ENCODE data around the gene KIAA1614.

The KIAA1614 gene

DNA sequence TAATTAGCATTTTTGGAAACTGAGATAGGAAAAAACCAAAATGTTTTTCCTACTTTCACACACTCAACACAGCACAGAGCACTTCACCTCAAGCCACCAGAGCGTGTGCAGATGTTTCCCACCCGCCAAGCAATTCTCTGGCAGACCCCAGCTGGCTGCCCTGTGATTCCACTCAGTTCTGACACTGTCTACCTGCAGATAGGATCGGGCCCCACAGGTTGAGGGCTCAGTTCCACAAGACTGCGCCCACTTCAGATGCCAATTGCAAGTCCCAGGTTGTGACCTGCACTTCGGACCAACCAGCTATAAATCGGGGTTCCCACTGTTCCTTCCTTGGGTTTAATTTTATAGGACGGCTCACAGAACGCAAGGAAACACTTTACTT, 9.9 kb downstream of the KIAA1614 start:
- no peaks in the 10 kb centered on the region for H3K9me3 Mint-ChIP-seq
- H3K27ac Mint-ChIP-seq (ENCODE audit: low read depth) = no peak overlapping the region
- H3K4me3 Mint-ChIP-seq = no peak overlapping the region
- peaks cover 14% of the 10 kb centered on the region for H3K27me3 Mint-ChIP-seq
- no peak for DNase-seq (ENCODE audit: low spot score in 2 of 2)
- peaks cover 3% of the 10 kb centered on the region for H3K36me3 Mint-ChIP-seq (ENCODE audit: insufficient read depth)
- no peaks in the 10 kb centered on the region for H3K4me1 Mint-ChIP-seq
- no peak for ATAC-seq (replicated peaks; ENCODE audit: extremely low read depth, poor library complexity, severe bottlenecking)

- H3K9me3 Mint-ChIP-seq = no peaks in the 10 kb centered on the region
- no peak overlapping the region for H3K27ac Mint-ChIP-seq (ENCODE audit: low read depth)
- no peak overlapping the region for H3K4me3 Mint-ChIP-seq
- H3K4me1 Mint-ChIP-seq = no peaks in the 10 kb centered on the region
- peaks cover 14% of the 10 kb centered on the region for H3K27me3 Mint-ChIP-seq
- no peak for ATAC-seq (replicated peaks; ENCODE audit: extremely low read depth, poor library complexity, severe bottlenecking)
- peaks cover 3% of the 10 kb centered on the region for H3K36me3 Mint-ChIP-seq (ENCODE audit: insufficient read depth)
- no peak for DNase-seq (ENCODE audit: low spot score in 2 of 2)
Measured at GRCh38 chr1:180923021-180923841, 10.5 kb downstream of the KIAA1614 start.

- no peaks in the 10 kb centered on the region for H3K4me1 Mint-ChIP-seq
- H3K27me3 Mint-ChIP-seq = peaks cover 14% of the 10 kb centered on the region
- no peak overlapping the region for H3K27ac Mint-ChIP-seq (ENCODE audit: low read depth)
- DNase-seq (ENCODE audit: low spot score in 2 of 2) = no peak
- H3K36me3 Mint-ChIP-seq (ENCODE audit: insufficient read depth) = peaks cover 3% of the 10 kb centered on the region
- no peak overlapping the region for H3K4me3 Mint-ChIP-seq
- ATAC-seq (replicated peaks; ENCODE audit: extremely low read depth, poor library complexity, severe bottlenecking) = no peak
- no peaks in the 10 kb centered on the region for H3K9me3 Mint-ChIP-seq
Measured at GRCh38 chr1:180923887-180924286, 11.2 kb downstream of the KIAA1614 start.

DNA sequence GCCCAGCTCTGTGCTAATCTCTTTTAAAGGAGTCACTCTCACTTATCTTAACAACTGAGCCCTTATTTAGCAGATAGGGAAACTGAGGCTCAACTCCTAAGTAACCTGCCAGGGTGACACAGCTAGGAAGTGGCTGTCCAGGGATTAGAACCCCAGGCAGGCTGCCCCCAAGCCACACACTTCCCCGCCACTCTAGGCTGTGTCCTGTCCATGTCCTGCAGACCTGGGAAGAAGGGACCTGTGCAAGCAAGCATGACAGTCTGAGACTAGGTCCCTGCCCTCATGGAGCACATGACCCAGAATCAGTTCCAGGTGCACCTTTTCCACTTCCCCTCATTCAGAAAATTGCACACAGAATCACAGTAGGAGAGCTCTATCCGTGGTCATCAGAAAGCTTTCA, 12.2 kb downstream of the KIAA1614 start:
- DNase-seq (ENCODE audit: low spot score in 2 of 2) = no peak
- H3K27me3 Mint-ChIP-seq = peaks cover 14% of the 10 kb centered on the region
- no peaks in the 10 kb centered on the region for H3K9me3 Mint-ChIP-seq
- H3K36me3 Mint-ChIP-seq (ENCODE audit: insufficient read depth) = peaks cover 3% of the 10 kb centered on the region
- H3K27ac Mint-ChIP-seq (ENCODE audit: low read depth) = no peak overlapping the region
- H3K4me1 Mint-ChIP-seq = no peaks in the 10 kb centered on the region
- no peak overlapping the region for H3K4me3 Mint-ChIP-seq
- ATAC-seq (replicated peaks; ENCODE audit: extremely low read depth, poor library complexity, severe bottlenecking) = no peak

- Mint-ChIP-seq H3K27me3 (peaks cover 14% of the 10 kb centered on the region), H3K36me3 (ENCODE audit: insufficient read depth) (peaks cover 3% of the 10 kb centered on the region), H3K9me3 (no peaks in the 10 kb centered on the region), H3K4me1 (no peaks in the 10 kb centered on the region), H3K27ac (ENCODE audit: low read depth) (no peak overlapping the region), H3K4me3 (no peak overlapping the region)
- no peak for DNase-seq (ENCODE audit: low spot score in 2 of 2)
- no peak for ATAC-seq (replicated peaks; ENCODE audit: extremely low read depth, poor library complexity, severe bottlenecking)
Measured at GRCh38 chr1:180925471-180926051, 12.9 kb downstream of the KIAA1614 start.

DNA sequence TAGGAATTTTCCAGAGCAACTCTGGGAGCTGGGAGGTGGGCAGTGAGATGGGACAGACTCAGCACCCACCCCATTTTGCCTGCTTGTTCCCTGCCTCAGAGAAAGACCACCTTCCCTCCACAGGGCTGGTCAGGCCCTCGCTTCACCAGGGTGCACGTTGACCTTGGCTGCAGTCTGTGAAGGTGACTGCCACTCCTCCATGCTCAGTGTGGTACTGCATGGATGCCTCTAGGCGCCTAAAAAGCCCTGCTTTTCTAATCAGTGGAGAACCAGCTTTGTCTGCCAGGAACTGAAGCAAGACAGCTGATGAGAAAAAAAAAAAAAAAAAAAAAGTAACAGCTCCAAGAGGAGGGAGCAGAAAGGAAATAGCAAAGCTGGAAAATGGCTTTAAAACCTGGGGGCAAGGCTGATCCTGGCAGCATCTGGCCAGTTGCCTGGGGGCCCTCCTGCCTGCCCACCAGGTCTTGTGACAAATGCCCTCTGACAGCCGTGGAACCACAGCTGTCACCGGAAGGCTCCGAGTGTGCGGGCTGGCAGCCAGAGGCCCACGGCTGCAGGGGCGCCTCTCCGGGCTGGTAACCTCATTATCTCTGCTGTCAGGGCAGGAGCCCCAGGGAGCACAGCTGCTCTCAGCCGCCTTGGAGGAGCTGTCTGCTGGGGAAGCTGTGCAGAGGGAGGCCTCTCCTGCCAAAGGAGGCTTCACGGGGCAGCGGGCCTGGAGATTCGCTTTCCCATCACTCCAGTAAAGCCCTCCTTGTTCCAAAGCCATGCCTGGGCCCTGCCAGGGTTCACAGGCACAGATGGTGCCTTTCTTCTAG, 13.7 kb downstream of the KIAA1614 start:
- H3K4me3 Mint-ChIP-seq = no peak overlapping the region
- DNase-seq (ENCODE audit: low spot score in 2 of 2) (no peak), ATAC-seq (replicated peaks; ENCODE audit: extremely low read depth, poor library complexity, severe bottlenecking) (no peak)
- peaks cover 14% of the 10 kb centered on the region for H3K27me3 Mint-ChIP-seq
- no peaks in the 10 kb centered on the region for H3K9me3 Mint-ChIP-seq
- no peaks in the 10 kb centered on the region for H3K4me1 Mint-ChIP-seq
- no peak overlapping the region for H3K27ac Mint-ChIP-seq (ENCODE audit: low read depth)
- peaks cover 3% of the 10 kb centered on the region for H3K36me3 Mint-ChIP-seq (ENCODE audit: insufficient read depth)

GRCh38 chr1:180927348-180927747, 14.7 kb downstream of the KIAA1614 start:
- H3K27ac Mint-ChIP-seq (ENCODE audit: low read depth) = no peak overlapping the region
- peaks cover 14% of the 10 kb centered on the region for H3K27me3 Mint-ChIP-seq
- H3K4me1 Mint-ChIP-seq = no peaks in the 10 kb centered on the region
- H3K36me3 Mint-ChIP-seq (ENCODE audit: insufficient read depth) = no peaks in the 10 kb centered on the region
- DNase-seq (ENCODE audit: low spot score in 2 of 2) (no peak), ATAC-seq (replicated peaks; ENCODE audit: extremely low read depth, poor library complexity, severe bottlenecking) (no peak)
- no peak overlapping the region for H3K4me3 Mint-ChIP-seq
- no peaks in the 10 kb centered on the region for H3K9me3 Mint-ChIP-seq

- DNase-seq (ENCODE audit: low spot score in 2 of 2) (no peak), ATAC-seq (replicated peaks; ENCODE audit: extremely low read depth, poor library complexity, severe bottlenecking) (no peak)
- Mint-ChIP-seq H3K9me3 (no peaks in the 10 kb centered on the region), H3K36me3 (ENCODE audit: insufficient read depth) (no peaks in the 10 kb centered on the region), H3K27ac (ENCODE audit: low read depth) (no peak overlapping the region), H3K4me3 (no peak overlapping the region), H3K4me1 (no peaks in the 10 kb centered on the region), H3K27me3 (peaks cover 14% of the 10 kb centered on the region)
Measured at GRCh38 chr1:180927841-180928240, 15.1 kb downstream of the KIAA1614 start.

- no peaks in the 10 kb centered on the region for H3K36me3 Mint-ChIP-seq (ENCODE audit: insufficient read depth)
- DNase-seq (ENCODE audit: low spot score in 2 of 2) (no peak), ATAC-seq (replicated peaks; ENCODE audit: extremely low read depth, poor library complexity, severe bottlenecking) (no peak)
- H3K27ac Mint-ChIP-seq (ENCODE audit: low read depth) = no peak overlapping the region
- H3K27me3 Mint-ChIP-seq = peaks cover 8% of the 10 kb centered on the region
- H3K4me1 Mint-ChIP-seq = no peaks in the 10 kb centered on the region
- H3K9me3 Mint-ChIP-seq = no peaks in the 10 kb centered on the region
- no peak overlapping the region for H3K4me3 Mint-ChIP-seq
Measured at GRCh38 chr1:180928331-180929230, 15.9 kb downstream of the KIAA1614 start.

DNA sequence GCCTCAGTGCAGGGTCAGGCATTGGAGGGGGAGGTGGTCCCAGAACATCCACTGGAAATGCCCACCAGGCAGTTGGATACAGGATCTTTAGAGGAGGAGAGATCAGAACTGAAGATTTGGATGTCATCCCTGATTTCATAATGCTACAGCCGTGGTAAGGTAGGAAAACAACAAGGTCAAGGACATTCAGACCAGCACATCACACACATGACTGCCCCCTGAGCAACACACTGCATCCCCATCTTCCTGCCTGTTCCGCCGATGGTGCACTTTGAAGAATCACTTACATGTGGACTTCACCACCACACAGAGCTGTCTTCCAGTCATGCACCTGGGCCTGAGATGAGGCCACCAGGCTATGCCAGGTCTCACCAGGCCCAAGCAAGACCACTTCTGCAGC, 16.7 kb downstream of the KIAA1614 start:
- H3K27ac Mint-ChIP-seq (ENCODE audit: low read depth) = no peak overlapping the region
- ATAC-seq (replicated peaks; ENCODE audit: extremely low read depth, poor library complexity, severe bottlenecking) (no peak), DNase-seq (ENCODE audit: low spot score in 2 of 2) (no peak)
- no peak overlapping the region for H3K4me3 Mint-ChIP-seq
- H3K27me3 Mint-ChIP-seq = no peaks in the 10 kb centered on the region
- H3K4me1 Mint-ChIP-seq = no peaks in the 10 kb centered on the region
- H3K36me3 Mint-ChIP-seq (ENCODE audit: insufficient read depth) = no peaks in the 10 kb centered on the region
- no peaks in the 10 kb centered on the region for H3K9me3 Mint-ChIP-seq

DNA sequence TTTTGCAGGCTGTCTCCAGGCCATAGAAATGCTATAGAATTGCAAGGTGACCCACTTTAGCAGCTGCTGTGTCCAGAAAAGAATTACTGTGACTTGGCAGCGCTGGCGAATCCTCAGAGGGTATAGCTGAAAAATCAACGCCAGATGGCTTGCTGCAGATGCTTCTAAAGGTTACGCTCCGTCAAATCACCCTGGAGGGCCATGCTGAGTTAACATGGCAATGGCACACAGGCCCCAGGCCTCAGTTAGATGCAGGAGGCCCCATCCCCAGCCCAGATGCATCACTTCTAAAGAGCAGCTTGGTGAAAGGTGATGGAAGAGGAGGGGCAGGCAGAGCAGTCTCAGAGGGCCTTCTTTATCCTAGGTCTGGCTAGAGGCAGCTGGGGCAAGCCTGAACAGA, 18.0 kb downstream of the KIAA1614 start:
- DNase-seq (ENCODE audit: low spot score in 2 of 2) = no peak
- Mint-ChIP-seq H3K4me3 (no peak overlapping the region), H3K9me3 (no peaks in the 10 kb centered on the region), H3K36me3 (ENCODE audit: insufficient read depth) (no peaks in the 10 kb centered on the region), H3K27ac (ENCODE audit: low read depth) (no peak overlapping the region), H3K27me3 (no peaks in the 10 kb centered on the region), H3K4me1 (no peaks in the 10 kb centered on the region)
- ATAC-seq (replicated peaks; ENCODE audit: extremely low read depth, poor library complexity, severe bottlenecking) = no peak

- Mint-ChIP-seq H3K4me3 (no peak overlapping the region), H3K27me3 (no peaks in the 10 kb centered on the region), H3K36me3 (ENCODE audit: insufficient read depth) (no peaks in the 10 kb centered on the region), H3K9me3 (no peaks in the 10 kb centered on the region), H3K27ac (ENCODE audit: low read depth) (no peak overlapping the region), H3K4me1 (no peaks in the 10 kb centered on the region)
- DNase-seq (ENCODE audit: low spot score in 2 of 2) (no peak), ATAC-seq (replicated peaks; ENCODE audit: extremely low read depth, poor library complexity, severe bottlenecking) (no peak)
Measured at GRCh38 chr1:180931529-180931928, 18.8 kb downstream of the KIAA1614 start.

Data from central memory CD8-positive, alpha-beta T cell (primary cell).